ENCODE results near the gene TWIST1.

TWIST1 gene

GRCh38 chr7:19113855-19114550 lies 3.4 kb downstream of the TWIST1 start:
- DNase-seq (ENCODE audit: low read depth in 1 of 2, low spot score in 1 of 2): no peak

DNA sequence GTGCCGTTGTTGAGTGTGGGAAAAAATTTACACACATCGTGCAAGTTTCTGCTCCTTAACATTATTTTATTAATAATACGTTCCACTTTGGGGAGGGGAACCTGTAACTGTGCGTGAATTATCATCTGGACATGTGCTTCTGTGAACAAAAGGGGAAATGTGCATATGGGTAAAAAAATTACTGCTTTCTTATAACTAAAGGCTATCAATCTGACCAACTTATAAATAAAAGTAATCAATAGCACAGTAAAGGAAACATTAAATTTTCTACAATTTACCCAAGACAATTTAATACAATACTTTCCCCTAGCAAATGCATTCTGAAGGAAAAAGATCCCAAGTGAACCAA lies 4.5 kb downstream of the TWIST1 start:
- DNase-seq (ENCODE audit: low read depth in 1 of 2, low spot score in 1 of 2): no peak

DNA sequence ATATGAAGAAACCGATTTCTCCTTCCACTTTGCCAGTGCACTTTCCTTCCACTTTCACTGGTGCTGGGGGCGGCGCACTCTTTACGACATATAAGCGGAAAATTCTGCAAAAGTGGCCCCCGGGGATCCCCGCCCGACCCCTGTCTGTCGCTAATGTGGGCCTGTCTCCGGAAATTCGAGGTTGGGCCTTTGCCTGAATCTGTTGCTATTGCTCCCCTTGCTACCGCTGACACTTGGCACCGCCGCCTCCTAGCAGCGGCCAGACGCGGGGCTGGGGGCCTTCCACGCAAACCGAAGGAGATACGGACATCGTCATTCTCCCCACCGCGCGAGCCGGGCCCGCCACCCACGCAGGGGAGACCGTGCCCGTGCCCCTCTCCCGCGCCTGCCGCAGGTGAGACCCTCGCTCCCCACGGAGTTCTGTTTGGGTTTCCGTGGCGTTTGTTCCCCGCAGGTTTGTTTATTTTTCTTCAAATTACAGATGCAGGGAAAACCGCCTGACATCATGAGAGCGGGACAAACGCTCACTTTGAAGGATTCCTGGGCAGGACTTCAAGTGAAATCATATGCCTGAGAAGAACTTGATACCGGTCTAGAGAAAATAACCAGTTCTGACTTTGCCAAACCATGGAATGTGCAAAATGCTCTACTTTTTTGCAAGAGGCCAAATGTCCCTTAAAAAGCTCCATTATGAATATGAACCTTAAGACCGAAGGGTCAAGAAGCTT lies 5.0 kb downstream of the TWIST1 start:
- no peak for DNase-seq (ENCODE audit: low read depth in 1 of 2, low spot score in 1 of 2)

GRCh38 chr7:19111474-19112273 lies 5.8 kb downstream of the TWIST1 start:
- no peak for DNase-seq (ENCODE audit: low read depth in 1 of 2, low spot score in 1 of 2)

DNA sequence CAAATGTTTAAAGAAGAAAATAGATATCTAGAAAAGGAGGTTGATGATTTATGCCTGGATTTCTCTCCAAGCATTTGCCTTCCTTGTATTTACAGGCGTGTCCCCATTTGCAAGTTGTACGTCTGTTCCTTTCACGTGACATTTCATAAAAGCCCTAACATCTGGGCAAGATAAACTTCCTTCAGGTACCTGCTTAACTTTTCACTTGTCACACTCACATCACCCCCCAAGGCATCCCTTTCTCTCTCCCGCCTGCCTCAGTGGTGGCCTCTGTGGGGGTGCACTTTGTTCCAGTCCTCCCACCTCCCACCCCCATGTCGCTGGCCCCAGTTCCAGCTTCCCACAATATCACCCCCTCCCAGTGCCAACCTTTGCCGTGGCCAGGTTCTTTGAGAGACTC lies 6.7 kb downstream of the TWIST1 start:
- DNase-seq (ENCODE audit: low read depth in 1 of 2, low spot score in 1 of 2): no peak

DNA sequence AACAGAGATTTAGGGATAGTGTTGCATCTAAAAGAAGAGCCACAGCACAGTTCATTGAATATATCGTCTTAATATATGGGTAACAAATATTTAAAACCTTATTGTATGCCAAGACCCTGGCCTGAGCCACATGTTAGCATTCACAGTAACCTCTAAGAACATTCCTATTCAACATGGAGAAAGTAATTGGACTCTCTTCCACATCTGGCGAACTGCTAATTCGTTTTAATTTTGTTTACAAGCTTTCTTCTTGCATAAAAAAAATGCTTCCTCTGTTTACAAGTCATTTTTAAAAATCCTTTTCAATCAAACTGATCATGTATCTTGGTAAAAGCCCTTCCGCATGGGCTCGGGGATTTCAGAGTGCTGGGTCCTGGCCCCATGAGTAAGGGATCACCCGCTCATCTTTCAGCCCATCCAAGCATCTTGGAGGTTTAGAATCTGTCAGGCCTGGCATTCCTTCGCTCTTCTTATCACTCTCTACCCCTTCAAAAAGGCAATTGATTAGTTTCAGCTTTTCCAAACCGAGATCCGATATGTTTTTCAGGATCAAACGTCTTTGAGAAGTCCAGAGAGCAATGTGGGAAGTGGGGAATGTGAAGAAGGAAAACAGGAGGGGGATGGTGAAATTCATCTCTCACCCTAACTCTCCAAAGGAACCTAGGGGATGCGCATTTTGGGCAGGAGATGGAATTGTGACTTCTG lies 7.3 kb downstream of the TWIST1 start:
- no peak for DNase-seq (ENCODE audit: low read depth in 1 of 2, low spot score in 1 of 2)

GRCh38 chr7:19109000-19109946 lies 8.2 kb downstream of the TWIST1 start:
- no peak for DNase-seq (ENCODE audit: low read depth in 1 of 2, low spot score in 1 of 2)

DNA sequence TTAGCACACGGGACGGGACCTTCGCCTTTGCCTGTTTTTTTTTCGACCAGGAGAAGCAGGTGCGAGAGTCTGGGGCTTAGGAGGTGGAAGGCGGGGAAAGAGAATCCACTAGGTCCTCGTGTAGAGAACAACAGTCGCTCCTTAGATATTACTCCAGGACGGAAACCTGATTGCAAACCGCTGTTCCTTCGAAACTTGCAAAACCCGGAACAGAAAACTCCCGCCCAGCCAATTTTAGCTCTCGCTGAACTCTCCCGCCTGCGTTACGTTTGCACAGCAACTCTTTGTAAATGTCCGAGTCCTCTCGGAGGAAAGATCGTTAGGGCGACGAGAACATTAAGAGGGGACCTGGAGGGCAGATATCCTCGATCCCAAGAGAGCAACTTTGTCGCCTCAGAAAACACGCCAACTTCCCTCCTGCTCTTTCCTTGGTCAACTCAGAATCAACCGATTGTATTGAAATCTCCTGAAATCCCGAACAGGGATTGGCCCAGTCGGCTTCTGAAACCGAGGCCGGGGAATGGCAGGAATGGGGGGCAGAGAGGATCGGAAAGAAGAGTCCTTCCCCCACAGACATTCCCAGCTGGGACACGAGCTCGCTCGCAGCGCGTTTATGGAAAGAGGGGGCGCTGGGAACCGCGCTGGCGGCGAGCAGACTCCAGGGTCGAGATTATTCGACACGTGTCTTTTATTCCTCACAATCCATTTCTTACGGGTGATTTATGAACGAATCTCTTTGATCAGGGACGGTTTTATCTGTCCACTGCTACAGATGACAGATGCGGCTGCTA lies 9.9 kb downstream of the TWIST1 start:
- no peak for DNase-seq (ENCODE audit: low read depth in 1 of 2, low spot score in 1 of 2)

GRCh38 chr7:19107081-19107355 lies 10.4 kb downstream of the TWIST1 start:
- no peak for DNase-seq (ENCODE audit: low read depth in 1 of 2, low spot score in 1 of 2)

DNA sequence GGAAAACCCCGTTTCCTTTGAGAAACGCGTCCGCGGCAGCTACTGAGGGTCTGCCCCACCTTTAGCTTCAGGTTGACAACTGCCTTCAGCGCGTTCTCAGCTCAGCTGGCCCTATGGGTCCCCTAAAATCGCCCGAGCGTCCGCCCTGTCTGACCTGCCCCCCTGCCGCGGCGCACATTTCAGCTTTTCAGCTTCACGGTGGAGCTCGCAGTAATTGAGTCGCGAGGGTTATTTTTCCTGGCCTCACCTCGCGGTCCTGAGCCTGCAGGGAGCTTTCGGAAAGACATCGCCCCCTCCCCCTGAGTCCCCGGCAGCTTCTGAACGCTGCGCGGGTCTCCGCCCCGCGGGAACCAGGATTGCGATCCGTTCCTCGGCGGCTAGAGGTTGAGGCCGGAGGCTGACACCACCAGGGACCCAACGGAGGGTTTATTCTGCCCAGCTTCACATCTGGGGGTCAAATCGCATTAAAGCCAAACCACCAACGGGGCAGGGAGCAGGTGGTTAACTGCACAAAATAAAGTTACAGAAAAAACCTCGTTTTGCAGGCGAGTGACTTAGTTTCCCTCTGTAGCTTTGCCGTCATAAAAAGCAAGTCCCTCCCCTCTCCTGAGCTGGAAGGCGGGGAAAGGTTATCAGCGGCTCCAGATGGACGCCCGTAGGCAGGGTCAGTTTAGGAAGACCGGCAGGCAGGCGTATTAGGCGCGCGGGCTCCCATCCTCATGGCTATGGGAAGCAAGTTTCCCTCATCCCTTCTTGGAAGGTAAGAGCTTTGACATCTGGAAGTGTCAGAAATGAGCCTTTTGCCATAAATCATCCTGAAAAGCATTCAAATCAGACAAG lies 11.0 kb downstream of the TWIST1 start:
- DNase-seq (ENCODE audit: low read depth in 1 of 2, low spot score in 1 of 2): no peak

DNA sequence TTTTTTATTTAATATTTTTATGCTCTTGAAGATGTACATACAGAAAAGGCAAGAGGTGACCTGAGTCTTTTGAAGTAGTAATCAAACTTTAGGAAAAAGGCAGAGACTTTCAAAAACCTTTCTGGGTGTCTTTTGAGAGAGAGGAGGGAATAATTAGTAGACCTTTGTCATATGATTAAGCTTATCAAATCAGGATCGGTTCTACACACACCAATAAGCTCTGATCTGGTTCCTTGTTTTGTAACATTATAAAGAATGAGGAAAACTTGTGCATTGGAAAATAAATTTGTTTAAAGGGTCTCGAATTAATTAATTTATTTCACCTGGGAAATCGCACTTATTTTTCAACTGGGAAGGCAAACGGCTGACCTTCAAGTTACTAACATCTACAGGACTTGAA lies 11.9 kb downstream of the TWIST1 start:
- no peak for DNase-seq (ENCODE audit: low read depth in 1 of 2, low spot score in 1 of 2)

DNA sequence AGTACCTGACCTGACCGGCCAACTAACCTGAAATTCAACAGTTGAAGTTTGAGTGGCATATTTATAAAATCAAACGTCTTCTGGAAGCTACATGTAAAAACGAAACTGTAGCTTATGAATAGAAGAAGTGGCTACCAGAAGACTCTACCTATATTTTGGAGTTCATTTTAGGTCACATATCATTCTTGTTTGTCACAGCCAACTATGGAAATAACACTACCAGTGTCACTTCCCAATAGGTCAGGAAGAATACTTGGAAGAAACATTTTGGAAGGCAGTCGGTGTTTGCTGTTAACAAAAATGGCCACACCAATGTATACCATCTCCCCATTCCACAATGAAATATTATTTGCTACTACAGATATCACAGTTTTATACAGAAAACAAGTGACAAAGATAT lies 12.6 kb downstream of the TWIST1 start:
- no peak for DNase-seq (ENCODE audit: low read depth in 1 of 2, low spot score in 1 of 2)

GRCh38 chr7:19102884-19103283 lies 14.6 kb downstream of the TWIST1 start:
- DNase-seq (ENCODE audit: low read depth in 1 of 2, low spot score in 1 of 2): no peak

DNA sequence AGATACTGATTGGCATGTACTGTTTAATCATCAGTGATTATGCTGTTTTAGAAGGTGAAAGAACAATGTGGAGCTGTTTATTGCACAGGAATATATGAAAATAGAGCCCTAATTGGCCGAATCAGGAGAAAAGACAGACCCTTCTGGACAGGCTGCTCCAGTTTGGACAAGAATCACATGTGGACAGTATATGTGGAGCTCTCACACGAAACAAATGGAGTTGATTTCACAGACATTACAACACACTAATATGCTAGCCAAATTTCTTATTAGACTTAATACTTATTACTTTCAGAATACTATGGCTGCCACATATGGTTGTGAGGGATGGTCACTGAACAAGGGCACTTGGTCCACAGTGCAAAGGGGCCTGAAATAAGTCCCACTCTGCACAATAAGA lies 15.5 kb downstream of the TWIST1 start:
- no peak for DNase-seq (ENCODE audit: low read depth in 1 of 2, low spot score in 1 of 2)

- DNase-seq (ENCODE audit: low read depth in 1 of 2, low spot score in 1 of 2): no peak
Measured at GRCh38 chr7:19101472-19101871, 16.0 kb downstream of the TWIST1 start.

- no peak for DNase-seq (ENCODE audit: low read depth in 1 of 2, low spot score in 1 of 2)
Measured at GRCh38 chr7:19099924-19100323, 17.5 kb downstream of the TWIST1 start.

- no peak for DNase-seq (ENCODE audit: low read depth in 1 of 2, low spot score in 1 of 2)
Measured at GRCh38 chr7:19099194-19099593, 18.2 kb downstream of the TWIST1 start.

GRCh38 chr7:19098510-19098909 lies 18.9 kb downstream of the TWIST1 start:
- DNase-seq (ENCODE audit: low read depth in 1 of 2, low spot score in 1 of 2): no peak

Data from stimulated activated CD4-positive, alpha-beta T cell treated with anti-CD3 and anti-CD28 coated beads, Interleukin-15, amount 100 ng/mL, for 1 hour (primary cell).